Suprapubic skin (tissue), 4 donors: Measurements from ENCODE around the gene AQP2. TPM values are rescaled to one million over a fixed set of nuclear protein-coding genes. Genes with fewer than 3 reads are reported as not detected.

ENCODE experiments used
- DNase-seq, 2 donors: peaks; one replicate each; pipeline ENCODE4 v3.0.0-alpha.2; 2019; ENCODE audit warnings: low spot score in 2 of 2
- H3K27ac ChIP-seq: fragments of 200-600 bp; sonication (generic); one replicate; pipeline ENCODE4 v1.5.1; 2019
- H3K27me3 ChIP-seq: fragments of 200-600 bp; sonication (generic); one replicate; pipeline ENCODE4 v1.5.1; 2019
- H3K36me3 ChIP-seq: fragments of 200-600 bp; sonication (generic); one replicate; pipeline ENCODE4 v1.5.1; 2019
- H3K4me1 ChIP-seq: fragments of 200-600 bp; sonication (generic); one replicate; pipeline ENCODE4 v1.5.1; 2019
- H3K4me3 ChIP-seq: fragments of 200-600 bp; sonication (generic); one replicate; pipeline ENCODE4 v1.5.1; 2019; ENCODE audit warnings: mild to moderate bottlenecking
- H3K9me3 ChIP-seq: fragments of 200-600 bp; sonication (generic); one replicate; pipeline ENCODE4 v1.5.1; 2019
- EP300 ChIP-seq: sonication (generic); formaldehyde crosslinking; IDR thresholded peaks from one replicate; pipeline ENCODE4 v1.6.1; 2017; ENCODE audit warnings: antibody characterized with exemption
- POLR2A ChIP-seq, 2 donors: fragments of 450-650 bp; IDR thresholded peaks; one replicate each; pipeline ENCODE4 v1.6.1; 2017; ENCODE audit warnings: antibody characterized with exemption in 2 of 2, mild to moderate bottlenecking in 2 of 2, moderate library complexity in 2 of 2
- POLR2AphosphoS5 ChIP-seq, 3 donors: sonication (generic); formaldehyde crosslinking; IDR thresholded peaks; one replicate each; pipeline ENCODE4 v1.6.1; 2017; ENCODE audit warnings: antibody characterized with exemption in 3 of 3
- WGBS: methylation state at CpG from one replicate; pipeline ENCODE4 v1.1.5; 2018; 5-methylcytosine and 5-hydroxymethylcytosine counted together
- total RNA-seq, 4 donors: library from RNA; depleted of rRNA; stranded (reverse); fragments of >200 nt; gene quantifications; one replicate each; pipeline ENCODE4 v1.1.0, GENCODE V29; 2016
- TF ChIP-seq, protein P1 (sequence below), 2 donors: fragments of 200-600 bp in 1 of 2; fragments of 450-650 bp in 1 of 2; sonication (generic) in 1 of 2; IDR thresholded peaks; one replicate each; pipeline ENCODE4 v1.5.1; 2016 to 2019; ENCODE audit warnings: antibody characterized with exemption in 2 of 2, mild to moderate bottlenecking in 1 of 2, moderate library complexity in 1 of 2

AQP2 gene
- under 1 TPM in 1 of 4 donors, not detected in 3; 0.15 TPM for total RNA-seq

DNA sequence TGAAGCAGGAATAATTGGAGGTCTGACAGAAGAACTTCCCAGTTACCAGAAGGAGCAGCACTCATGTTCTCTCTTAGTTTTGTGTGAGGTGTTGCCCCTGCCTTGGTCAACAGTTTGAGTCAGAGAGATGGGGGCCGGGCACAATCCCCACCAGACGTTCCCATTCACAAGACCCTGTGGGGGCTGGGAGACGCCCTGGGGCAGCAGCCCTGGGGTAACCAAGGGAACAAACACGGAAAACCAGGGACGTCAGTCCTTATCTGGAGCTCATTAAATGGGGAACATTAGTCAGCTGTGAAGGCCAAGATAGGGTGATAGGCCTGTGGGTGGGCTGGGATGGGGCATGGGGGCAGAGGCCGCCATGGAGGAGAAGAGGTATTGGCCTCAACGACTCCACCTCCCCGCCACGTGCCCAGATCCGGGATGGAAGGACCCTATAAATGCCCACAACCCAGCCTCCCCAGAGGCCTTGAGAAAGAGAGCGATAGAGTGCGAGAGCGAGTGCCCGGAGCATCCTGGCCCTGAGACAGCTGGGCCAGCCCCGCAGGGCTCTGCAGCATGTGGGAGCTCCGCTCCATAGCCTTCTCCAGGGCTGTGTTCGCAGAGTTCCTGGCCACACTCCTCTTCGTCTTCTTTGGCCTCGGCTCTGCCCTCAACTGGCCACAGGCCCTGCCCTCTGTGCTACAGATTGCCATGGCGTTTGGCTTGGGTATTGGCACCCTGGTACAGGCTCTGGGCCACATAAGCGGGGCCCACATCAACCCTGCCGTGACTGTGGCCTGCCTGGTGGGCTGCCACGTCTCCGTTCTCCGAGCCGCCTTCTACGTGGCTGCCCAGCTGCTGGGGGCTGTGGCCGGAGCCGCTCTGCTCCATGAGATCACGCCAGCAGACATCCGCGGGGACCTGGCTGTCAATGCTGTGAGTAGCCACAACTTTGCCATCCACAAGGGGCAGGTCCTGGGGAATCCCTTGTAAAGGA, at the start of gene AQP2:
TSS of gene AQP2 (plus strand) at position 465 of the 979 bp plus-strand sequence. CDS start at position 559, 94 bp downstream.
- TF ChIP-seq, protein P1, sequence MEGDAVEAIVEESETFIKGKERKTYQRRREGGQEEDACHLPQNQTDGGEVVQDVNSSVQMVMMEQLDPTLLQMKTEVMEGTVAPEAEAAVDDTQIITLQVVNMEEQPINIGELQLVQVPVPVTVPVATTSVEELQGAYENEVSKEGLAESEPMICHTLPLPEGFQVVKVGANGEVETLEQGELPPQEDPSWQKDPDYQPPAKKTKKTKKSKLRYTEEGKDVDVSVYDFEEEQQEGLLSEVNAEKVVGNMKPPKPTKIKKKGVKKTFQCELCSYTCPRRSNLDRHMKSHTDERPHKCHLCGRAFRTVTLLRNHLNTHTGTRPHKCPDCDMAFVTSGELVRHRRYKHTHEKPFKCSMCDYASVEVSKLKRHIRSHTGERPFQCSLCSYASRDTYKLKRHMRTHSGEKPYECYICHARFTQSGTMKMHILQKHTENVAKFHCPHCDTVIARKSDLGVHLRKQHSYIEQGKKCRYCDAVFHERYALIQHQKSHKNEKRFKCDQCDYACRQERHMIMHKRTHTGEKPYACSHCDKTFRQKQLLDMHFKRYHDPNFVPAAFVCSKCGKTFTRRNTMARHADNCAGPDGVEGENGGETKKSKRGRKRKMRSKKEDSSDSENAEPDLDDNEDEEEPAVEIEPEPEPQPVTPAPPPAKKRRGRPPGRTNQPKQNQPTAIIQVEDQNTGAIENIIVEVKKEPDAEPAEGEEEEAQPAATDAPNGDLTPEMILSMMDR (IDR thresholded peaks at IDR 0.05), result no peak
- TF ChIP-seq EP300, result no peak
- TF ChIP-seq POLR2AphosphoS5 (IDR thresholded peaks at IDR 0.05), result no peak
- no peak for TF ChIP-seq POLR2A (IDR thresholded peaks at IDR 0.05)

GRCh38 chr12:49901026-49901425, 49.5 kb upstream of the AQP2 start:
- H3K27me3 ChIP-seq, result peaks cover 18% of the 10 kb centered on the region
- H3K4me1 ChIP-seq, result peaks cover 20% of the 10 kb centered on the region
- no peak overlapping the region for H3K4me3 ChIP-seq
- no peaks in the 10 kb centered on the region for H3K9me3 ChIP-seq
- 83% methylated on average over 4 of the region's 4 CpGs for WGBS
- H3K27ac ChIP-seq, result no peak overlapping the region
- DNase-seq, result no peak
- no peaks in the 10 kb centered on the region for H3K36me3 ChIP-seq
- no peak for TF ChIP-seq EP300
- no peak for TF ChIP-seq POLR2AphosphoS5 (IDR thresholded peaks at IDR 0.05)
- TF ChIP-seq, protein P1 (IDR thresholded peaks at IDR 0.05), result no peak
- TF ChIP-seq POLR2A (IDR thresholded peaks at IDR 0.05), result no peak

More for the DNA sequence above, at the start of gene AQP2:
- 91% methylated on average over 28 of the region's 32 CpGs for WGBS
- Histone ChIP-seq H3K4me1 (peaks cover 12% of the 10 kb centered on the region), H3K9me3 (no peaks in the 10 kb centered on the region), H3K4me3 (no peak within 1 kb of the TSS), H3K36me3 (no peaks in the 10 kb centered on the region), H3K27me3 (peaks cover 17% of the 10 kb centered on the region), H3K27ac (no peak within 1 kb of the TSS)
- DNase-seq, result no peak

DNA sequence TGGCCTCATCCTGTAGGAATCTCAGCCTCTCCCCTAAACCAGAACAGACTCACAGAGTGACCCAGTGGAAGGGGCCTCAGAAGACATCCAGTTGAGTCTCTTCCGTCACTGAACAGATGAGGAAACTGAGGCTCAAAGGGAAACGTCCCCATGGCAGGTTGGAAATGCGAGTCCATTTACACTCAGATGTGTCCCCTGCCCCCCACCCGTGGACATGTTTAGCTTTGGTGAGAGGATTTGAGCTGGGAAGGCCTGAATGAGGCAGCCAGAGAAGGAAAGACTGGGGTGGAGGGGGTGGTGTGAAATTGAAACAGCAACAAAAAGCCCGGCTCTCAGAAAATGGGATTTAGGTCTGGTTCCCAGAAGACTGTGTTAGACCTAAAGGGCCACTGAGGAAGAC, 48.6 kb upstream of the AQP2 start:
- TF ChIP-seq POLR2A (IDR thresholded peaks at IDR 0.05), result no peak
- TF ChIP-seq POLR2AphosphoS5 (IDR thresholded peaks at IDR 0.05), result no peak
- TF ChIP-seq, protein P1 (IDR thresholded peaks at IDR 0.05), result no peak
- TF ChIP-seq EP300, result no peak
- no peak overlapping the region for H3K4me3 ChIP-seq

DNA sequence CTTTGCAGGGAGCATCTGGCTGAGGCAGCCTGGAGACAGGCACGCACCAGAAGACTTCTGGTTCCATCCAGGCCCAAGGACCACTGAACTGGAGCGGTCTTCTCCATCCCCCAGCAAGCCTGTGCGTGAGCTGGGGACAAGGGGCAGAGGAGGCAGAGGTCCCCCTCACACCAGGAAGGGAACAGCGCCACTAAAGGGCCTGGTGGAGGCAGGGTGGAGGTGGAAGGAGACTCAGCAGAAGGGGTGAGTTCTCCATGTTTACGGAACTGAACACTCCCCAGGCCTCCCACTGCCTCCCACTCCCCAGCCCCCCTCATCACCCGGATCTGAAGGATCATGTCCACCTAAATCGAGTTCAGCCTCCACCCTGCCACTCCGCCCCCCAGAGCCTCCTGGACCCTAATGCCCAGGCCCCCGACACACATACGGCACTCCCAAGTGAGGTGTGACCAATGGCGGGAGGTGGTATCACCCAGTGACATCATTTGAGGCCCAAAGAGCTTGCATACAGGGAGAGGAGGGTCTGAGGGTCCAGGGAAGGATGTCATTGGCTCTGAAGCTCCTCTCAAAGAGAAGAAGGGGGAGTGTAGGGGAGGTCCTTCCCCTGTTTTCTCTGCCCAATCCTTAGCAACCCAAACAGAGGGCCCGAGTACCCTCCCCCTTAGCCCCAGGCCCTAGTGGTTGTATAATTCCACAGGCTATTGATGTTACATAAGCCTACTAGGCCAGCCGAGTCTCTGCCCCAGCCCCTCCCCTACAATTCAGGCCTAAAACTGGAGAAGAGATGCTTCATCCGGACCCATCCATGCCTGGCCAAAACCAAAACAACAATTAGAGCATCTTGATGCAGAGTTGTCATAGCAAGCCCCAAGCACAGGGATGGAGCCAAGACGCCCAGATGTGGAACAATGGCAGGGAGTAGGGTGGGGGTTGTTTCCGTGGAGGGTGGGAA, 47.9 kb upstream of the AQP2 start:
- 80% methylated on average over 16 of the region's 16 CpGs for WGBS

More for the DNA sequence above, 48.6 kb upstream of the AQP2 start:
- Histone ChIP-seq H3K4me1 (peaks cover 14% of the 10 kb centered on the region), H3K27me3 (peaks cover 18% of the 10 kb centered on the region), H3K36me3 (no peaks in the 10 kb centered on the region), H3K9me3 (no peaks in the 10 kb centered on the region), H3K27ac (no peak overlapping the region)
- WGBS, result 87% methylated on average over 5 of the region's 5 CpGs
- DNase-seq, result no peak

More for the DNA sequence above, 47.9 kb upstream of the AQP2 start:
- H3K9me3 ChIP-seq, result no peaks in the 10 kb centered on the region
- H3K27ac ChIP-seq, result no peak overlapping the region
- H3K27me3 ChIP-seq, result peaks cover 18% of the 10 kb centered on the region
- no peak for DNase-seq
- no peak for TF ChIP-seq POLR2AphosphoS5 (IDR thresholded peaks at IDR 0.05)
- TF ChIP-seq POLR2A (IDR thresholded peaks at IDR 0.05), result no peak
- TF ChIP-seq, protein P1 (IDR thresholded peaks at IDR 0.05), result no peak
- TF ChIP-seq EP300, result no peak
- peaks cover 11% of the 10 kb centered on the region for H3K4me1 ChIP-seq
- H3K36me3 ChIP-seq, result no peaks in the 10 kb centered on the region
- no peak overlapping the region for H3K4me3 ChIP-seq
